ENCODE measurements around the gene HPCAL1.

GRCh38 chr2:10269291-10269690 is 33.4 kb upstream of the HPCAL1 start:
- TF ChIP-seq CTCF (IDR thresholded peaks at IDR 0.05): no peak
- no peak for TF ChIP-seq EZH2 (IDR thresholded peaks at IDR 0.05; ENCODE audit: borderline replicate concordance, insufficient read depth, low read depth, low read length, poor library complexity, severe bottlenecking)
